Muscle of leg (tissue), 11 donors: Measurements from ENCODE around the gene ESPN. TPM values are rescaled to one million over a fixed set of nuclear protein-coding genes. Genes with fewer than 3 reads are reported as not detected.

ENCODE experiments used
- DNase-seq: peaks from one replicate; pipeline ENCODE4 v3.0.0; 2013
- H3K27ac ChIP-seq: one replicate; pipeline ENCODE4 v1.5.1; 2013; ENCODE audit warnings: mild to moderate bottlenecking, low read length, control low read depth
- H3K27me3 ChIP-seq: one replicate; pipeline ENCODE4 v1.6.1; 2013; ENCODE audit warnings: low read length; ENCODE audit not compliant: control insufficient read depth, insufficient read depth
- H3K36me3 ChIP-seq: one replicate; pipeline ENCODE4 v1.6.1; 2013; ENCODE audit warnings: low read length; ENCODE audit not compliant: control insufficient read depth, insufficient read depth
- H3K4me1 ChIP-seq: one replicate; pipeline ENCODE4 v1.6.1; 2013; ENCODE audit warnings: low read length; ENCODE audit not compliant: control insufficient read depth, insufficient read depth
- H3K4me3 ChIP-seq: one replicate; pipeline ENCODE4 v1.5.1; 2013; ENCODE audit warnings: low read length, control low read depth
- H3K9me3 ChIP-seq: replicated peaks from 2 replicates; pipeline ENCODE4 v1.6.1; 2013; ENCODE audit warnings: low read depth, low read length; ENCODE audit not compliant: control insufficient read depth
- WGBS: methylation state at CpG from one replicate; pipeline ENCODE4 v1.1.5; 2013; ENCODE audit warnings: missing lambda C conversion rate; ENCODE audit not compliant: insufficient coverage; 5-methylcytosine and 5-hydroxymethylcytosine counted together
- polyA plus RNA-seq, 8 donors: library from polyadenylated mRNA; unstranded; fragments of 120-200 nt; gene quantifications; one replicate each; pipeline versions ENCODE4 v1.2.1 to v1.2.3, GENCODE V29; 2013; ENCODE audit warnings: inconsistent platforms in 1 of 8, low replicate concordance in 1 of 8; ENCODE audit not compliant: insufficient read length in 8 of 8, insufficient read depth in 1 of 8
- total RNA-seq: library from RNA; stranded (reverse); fragments of 120-200 nt; gene quantifications from one replicate; pipeline ENCODE4 v1.2.4, GENCODE V29; 2013

Gene ESPN
- total and polyA plus RNA-seq, 9 donors: 0.22 to 14.3 (median 1.7) TPM

DNA sequence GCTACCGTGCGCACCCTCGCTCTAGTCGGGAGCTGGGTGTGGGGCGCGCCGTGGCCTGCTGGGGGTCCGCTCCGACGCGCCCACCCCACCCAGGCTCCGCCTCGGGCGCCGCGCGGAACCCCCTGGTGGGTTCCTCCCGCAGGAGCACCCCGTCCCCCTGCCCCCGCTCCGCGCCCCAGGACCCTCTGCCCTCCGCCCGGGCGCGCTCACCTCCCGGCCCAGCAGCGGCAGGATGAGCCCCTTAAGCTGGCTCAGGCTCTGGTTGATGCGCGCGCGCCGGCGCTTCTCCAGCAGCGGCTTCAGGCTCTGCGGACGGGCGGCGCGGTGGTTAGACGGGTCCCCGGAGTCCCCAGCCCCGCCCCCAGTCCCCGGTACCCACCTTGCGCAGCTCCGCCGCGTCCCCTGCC, 5.2 kb upstream of the ESPN start:
- H3K4me3 ChIP-seq: no peak overlapping the region
- WGBS: 2% methylated on average over 42 of the region's 48 CpGs
- H3K36me3 ChIP-seq: no peaks in the 10 kb centered on the region
- H3K9me3 ChIP-seq: no peaks in the 10 kb centered on the region
- peaks cover 97% of the 10 kb centered on the region for H3K27me3 ChIP-seq
- peaks cover 19% of the 10 kb centered on the region for H3K4me1 ChIP-seq
- no peak for DNase-seq
- no peak overlapping the region for H3K27ac ChIP-seq

DNA sequence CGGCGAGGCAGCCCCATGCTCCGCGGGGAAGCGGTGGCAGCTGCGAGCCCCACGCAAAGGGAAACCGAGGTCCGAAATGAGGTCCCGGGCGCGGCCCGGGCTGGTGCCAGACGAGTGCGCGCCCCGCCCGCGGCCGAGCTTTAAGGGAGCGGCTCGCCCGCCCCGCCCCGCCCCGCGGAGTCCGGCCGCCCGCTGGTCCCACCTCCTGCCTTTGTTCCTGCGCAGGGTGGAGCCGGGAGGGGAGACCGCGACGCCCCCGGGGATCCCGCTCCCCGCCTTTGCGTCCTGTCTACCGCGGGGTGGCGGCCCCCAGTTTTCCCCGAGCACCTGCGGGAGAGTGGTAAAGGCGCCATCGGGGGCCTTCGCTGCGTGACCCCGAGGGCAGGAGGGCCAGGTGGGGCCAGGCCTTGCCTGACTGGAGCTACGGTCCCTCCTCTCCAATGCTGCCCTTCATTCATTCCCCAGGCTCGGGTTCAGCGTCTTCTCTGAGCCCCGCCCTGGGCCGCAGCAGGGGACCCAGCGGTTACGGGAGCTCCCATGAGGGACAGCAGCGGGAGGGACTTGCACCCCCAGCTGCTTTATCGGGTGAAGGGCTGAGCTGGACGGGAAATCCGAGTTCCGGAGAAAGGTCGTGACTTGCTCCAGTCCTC, 4.6 kb upstream of the ESPN start, which contains the start of gene HES2:
TSS of gene HES2 (minus strand) at position 116 of the 650 bp plus-strand sequence. CDS start at position 17, 99 bp downstream.
- H3K36me3 ChIP-seq: no peaks in the 10 kb centered on the region
- H3K9me3 ChIP-seq: no peaks in the 10 kb centered on the region
- under 1% methylated on average over 61 of the region's 62 CpGs for WGBS
- no peak within 1 kb of the TSS for H3K27ac ChIP-seq
- peaks cover 19% of the 10 kb centered on the region for H3K4me1 ChIP-seq
- no peak for DNase-seq
- no peak within 1 kb of the TSS for H3K4me3 ChIP-seq
- H3K27me3 ChIP-seq: peaks cover 93% of the 10 kb centered on the region

DNA sequence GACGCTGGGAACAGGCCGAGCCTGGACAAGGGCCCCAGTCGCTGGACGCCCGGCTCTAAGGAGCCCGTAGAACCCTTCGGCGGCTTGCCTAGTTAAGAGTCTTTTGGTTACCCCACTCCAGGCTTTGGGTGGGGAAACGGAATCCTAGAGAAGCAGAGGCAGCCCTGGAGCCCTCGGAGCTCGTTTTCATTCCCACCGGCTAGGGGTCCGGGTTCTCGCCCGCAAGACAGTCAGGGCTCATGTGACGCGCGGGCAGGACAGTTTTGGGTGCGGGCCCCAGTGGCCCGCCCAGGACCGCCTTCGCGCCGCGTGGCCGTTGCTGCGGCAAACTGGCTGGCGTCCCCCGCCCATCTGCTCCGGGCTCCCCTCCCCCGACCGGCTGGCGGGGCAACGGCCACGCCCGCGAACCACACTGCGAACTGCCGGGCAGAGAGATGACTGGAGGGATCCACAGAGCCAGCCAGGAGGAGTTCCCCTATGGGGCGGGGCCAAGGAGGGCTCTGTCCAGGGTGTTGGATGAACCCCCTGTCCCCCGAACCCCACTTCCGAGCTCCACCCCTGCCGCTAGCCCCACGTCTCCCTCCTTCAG, 4.0 kb upstream of the ESPN start:
- Histone ChIP-seq H3K4me1 (peaks cover 22% of the 10 kb centered on the region), H3K9me3 (no peaks in the 10 kb centered on the region), H3K4me3 (no peak overlapping the region), H3K27ac (no peak overlapping the region), H3K36me3 (no peaks in the 10 kb centered on the region), H3K27me3 (peaks cover 92% of the 10 kb centered on the region)
- no peak for DNase-seq
- WGBS: 5% methylated on average over 42 of the region's 44 CpGs

DNA sequence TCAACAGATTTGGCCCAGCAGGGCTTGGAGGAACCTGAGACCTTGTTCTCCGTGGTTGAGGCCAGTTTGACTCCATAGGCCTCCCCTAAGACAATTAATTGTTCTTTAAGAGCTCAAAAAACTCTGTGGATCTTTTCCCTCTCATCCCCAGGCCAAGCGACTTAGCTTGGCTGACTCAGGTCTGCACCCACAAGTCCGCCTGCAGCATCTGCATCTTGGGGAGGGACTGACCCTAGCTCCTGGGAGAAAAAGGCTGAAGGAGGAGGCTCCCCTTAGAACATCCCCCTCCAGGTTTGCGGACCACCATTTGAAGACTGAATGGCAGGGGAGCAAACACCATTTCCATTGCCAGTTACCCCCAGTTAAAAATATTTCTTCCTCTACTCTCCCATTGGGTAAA, 3.3 kb upstream of the ESPN start:
- WGBS: 20% methylated on average over 1 of the region's 4 CpGs

DNA sequence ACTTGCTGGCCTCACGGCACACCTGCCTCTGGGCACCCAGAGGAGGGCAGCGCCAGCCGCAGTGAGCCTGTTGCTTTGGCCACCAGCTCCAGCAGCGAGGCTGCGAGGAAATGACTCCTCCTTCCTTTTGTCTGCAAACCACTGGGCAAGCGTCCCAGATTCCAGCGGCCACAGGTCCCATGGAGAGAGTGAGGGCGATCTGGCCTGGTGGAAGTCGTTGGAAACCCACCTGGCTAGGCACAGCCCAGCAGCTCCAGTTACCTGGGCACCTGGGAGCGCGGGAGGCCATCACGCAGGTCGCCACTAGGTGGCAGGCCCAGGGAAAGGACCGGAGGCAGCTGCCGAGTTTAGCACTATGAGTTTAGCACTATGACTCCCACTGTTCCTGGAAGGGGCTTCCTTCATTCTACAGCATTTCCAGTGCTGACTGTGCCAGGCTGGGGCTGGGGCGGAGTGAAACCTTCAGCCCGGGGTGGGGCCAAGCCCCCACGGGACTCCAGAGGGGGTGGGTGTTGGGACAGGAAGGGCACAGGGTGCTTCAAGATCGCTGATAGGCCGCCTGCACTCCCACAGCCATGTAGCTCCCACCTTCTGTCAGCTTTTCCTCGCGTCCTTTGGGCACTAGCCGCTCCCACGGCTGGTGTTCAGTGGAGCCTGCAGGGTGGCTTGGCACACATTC, 1.1 kb upstream of the ESPN start:
- H3K27me3 ChIP-seq: peaks cover 85% of the 10 kb centered on the region
- DNase-seq: no peak
- peaks cover 22% of the 10 kb centered on the region for H3K4me1 ChIP-seq
- no peaks in the 10 kb centered on the region for H3K36me3 ChIP-seq
- WGBS: 7% methylated on average over 20 of the region's 24 CpGs
- no peak overlapping the region for H3K27ac ChIP-seq
- no peak overlapping the region for H3K4me3 ChIP-seq
- H3K9me3 ChIP-seq: no peaks in the 10 kb centered on the region

More for the DNA sequence above, 3.3 kb upstream of the ESPN start:
- H3K4me3 ChIP-seq: no peak overlapping the region
- peaks cover 22% of the 10 kb centered on the region for H3K4me1 ChIP-seq
- no peaks in the 10 kb centered on the region for H3K36me3 ChIP-seq
- peaks cover 92% of the 10 kb centered on the region for H3K27me3 ChIP-seq
- H3K27ac ChIP-seq: no peak overlapping the region
- no peak for DNase-seq
- H3K9me3 ChIP-seq: no peaks in the 10 kb centered on the region

DNA sequence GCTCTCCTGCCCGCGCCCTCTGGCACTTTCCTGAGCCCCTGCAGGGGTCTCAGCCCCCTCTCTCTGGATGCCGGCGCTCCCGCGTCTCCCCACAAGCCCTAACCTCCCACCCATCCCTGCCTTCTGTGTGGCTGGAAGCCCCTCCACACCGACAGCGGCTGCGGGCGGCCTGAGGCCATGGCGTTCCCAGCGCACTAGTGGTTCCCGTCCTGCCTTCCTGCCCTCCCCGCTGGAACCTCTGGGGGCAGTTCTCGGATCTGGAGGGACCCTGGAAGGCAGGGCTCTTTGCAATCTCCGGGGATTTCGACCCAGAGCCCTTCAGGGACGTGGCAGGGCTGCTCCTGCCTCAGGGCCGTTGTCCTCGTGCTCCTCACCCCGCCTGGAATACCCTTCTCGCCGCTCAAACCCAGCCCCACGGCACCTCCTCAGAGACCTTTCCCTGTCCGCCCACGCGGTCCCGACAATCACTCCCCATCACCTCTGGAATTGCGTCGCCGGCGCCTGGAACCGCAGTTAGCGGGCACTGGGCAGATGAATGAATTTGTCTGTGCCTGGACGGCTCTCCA, 493 bp upstream of the ESPN start:
- H3K27ac ChIP-seq: no peak overlapping the region
- peaks cover 81% of the 10 kb centered on the region for H3K27me3 ChIP-seq
- 4% methylated on average over 34 of the region's 35 CpGs for WGBS
- peaks cover 22% of the 10 kb centered on the region for H3K4me1 ChIP-seq
- no peaks in the 10 kb centered on the region for H3K36me3 ChIP-seq
- DNase-seq: no peak
- H3K4me3 ChIP-seq: no peak overlapping the region
- H3K9me3 ChIP-seq: no peaks in the 10 kb centered on the region

DNA sequence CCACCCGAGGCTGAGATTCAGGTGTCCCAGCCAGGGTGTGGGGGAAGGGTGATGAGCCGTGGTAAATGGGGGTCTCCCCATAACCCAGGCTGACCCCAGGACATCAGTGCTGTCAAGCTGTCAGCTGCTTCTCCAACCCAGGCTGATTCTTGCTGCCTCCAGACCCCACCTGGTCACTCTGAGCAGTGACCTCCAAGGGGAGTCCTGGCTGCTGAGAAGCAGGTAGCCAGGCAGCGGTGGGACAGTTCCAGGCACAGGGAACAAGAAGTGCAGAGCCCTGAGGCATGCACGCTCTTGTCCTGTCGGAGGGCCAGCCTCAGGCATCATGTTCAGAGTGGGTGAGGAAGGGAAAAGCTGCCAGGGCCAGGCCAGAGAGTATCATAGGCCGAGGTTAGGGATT, 1.1 kb downstream of the ESPN start:
- Histone ChIP-seq H3K27ac (no peak overlapping the region), H3K4me1 (peaks cover 14% of the 10 kb centered on the region), H3K9me3 (no peaks in the 10 kb centered on the region), H3K36me3 (no peaks in the 10 kb centered on the region), H3K27me3 (peaks cover 79% of the 10 kb centered on the region), H3K4me3 (no peak overlapping the region)
- no peak for DNase-seq
- 58% methylated on average over 6 of the region's 6 CpGs for WGBS

DNA sequence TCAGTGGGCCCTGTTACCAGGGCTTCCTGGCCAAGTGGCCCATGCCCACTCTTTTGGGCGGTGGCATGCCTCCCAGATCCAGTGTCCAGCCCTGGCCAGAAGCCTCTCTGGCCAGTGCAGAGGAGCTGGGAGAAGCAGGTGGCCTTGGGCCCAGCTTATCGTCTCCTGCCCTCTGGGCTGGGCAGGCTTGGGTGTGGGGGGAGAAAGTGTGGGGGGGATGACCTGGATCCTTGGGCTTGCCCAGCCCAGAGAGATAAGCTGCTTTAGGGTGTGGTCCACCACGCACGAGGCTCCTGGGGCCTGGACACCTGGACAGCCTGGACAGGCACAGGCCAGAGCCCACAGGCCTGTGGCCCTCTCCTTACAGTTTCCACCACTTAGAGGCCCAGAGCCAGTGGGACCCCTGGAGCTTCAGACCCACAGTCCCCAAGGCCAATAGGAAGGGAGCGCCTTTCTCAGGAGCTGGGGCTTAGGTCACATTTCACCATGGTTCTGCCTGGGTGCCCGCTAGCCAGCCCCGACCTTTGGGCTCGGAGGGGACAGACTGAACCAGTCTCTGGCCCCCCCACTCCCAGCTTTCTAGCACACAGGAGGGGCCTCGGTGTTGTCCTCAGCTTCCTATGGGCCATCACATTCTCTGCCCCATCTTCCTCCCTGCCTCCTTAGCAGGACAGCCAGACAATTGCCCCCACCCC, 1.8 kb downstream of the ESPN start:
- no peak overlapping the region for H3K4me3 ChIP-seq
- WGBS: 85% methylated on average over 8 of the region's 9 CpGs
- H3K36me3 ChIP-seq: no peaks in the 10 kb centered on the region
- DNase-seq: no peak
- H3K4me1 ChIP-seq: peaks cover 10% of the 10 kb centered on the region
- no peaks in the 10 kb centered on the region for H3K9me3 ChIP-seq
- no peak overlapping the region for H3K27ac ChIP-seq
- peaks cover 77% of the 10 kb centered on the region for H3K27me3 ChIP-seq

DNA sequence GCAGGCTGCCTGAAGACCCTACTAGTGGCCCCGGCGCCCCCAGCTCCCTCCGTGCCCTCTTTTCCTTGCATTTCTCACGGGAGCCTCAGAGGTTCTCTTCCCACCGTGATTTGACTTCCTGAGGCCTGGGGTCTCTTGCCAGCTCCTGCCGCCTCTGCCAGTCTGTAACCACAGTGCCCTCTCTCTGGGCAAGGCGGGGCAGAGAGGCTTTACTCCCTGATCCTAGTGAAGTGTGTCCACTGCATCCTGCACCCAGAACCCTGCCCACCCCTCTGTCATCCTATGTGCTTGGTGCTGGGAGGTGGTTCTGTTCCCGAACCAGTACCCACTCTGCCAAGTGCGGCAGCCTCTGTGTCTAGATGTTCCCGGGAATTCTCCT, 2.4 kb downstream of the ESPN start:
- peaks cover 10% of the 10 kb centered on the region for H3K4me1 ChIP-seq
- no peaks in the 10 kb centered on the region for H3K9me3 ChIP-seq
- no peak for DNase-seq
- WGBS: 73% methylated on average over 6 of the region's 10 CpGs
- H3K4me3 ChIP-seq: no peak overlapping the region
- no peak overlapping the region for H3K27ac ChIP-seq
- no peaks in the 10 kb centered on the region for H3K36me3 ChIP-seq
- H3K27me3 ChIP-seq: peaks cover 73% of the 10 kb centered on the region
